Activated naive CD8-positive, alpha-beta T cell treated with anti-CD3 and anti-CD28 coated beads, Interleukin-2, amount 50 U/mL, for 24 hours (primary cell): ENCODE measurements around the gene GTF2A1.
A peak's percentile ranks its signal among the peaks of the same experiment; 100 is the strongest.

Experiments used
- ATAC-seq: fragments of 150-1000 bp; cut with Tn5 transposase; one replicate; pipeline ENCODE4 v1.10.0; 2021
- DNase-seq: peaks from one replicate; pipeline ENCODE4 v3.0.0; 2021
- H3K27ac Mint-ChIP-seq: one replicate; pipeline ENCODE4 v1.8.0; 2021; ENCODE audit warnings: mild to moderate bottlenecking, mixed read lengths
- H3K27me3 Mint-ChIP-seq: one replicate; pipeline ENCODE4 v1.8.0; 2021; ENCODE audit warnings: mixed read lengths
- H3K36me3 Mint-ChIP-seq: one replicate; pipeline ENCODE4 v1.8.0; 2021; ENCODE audit warnings: low read depth, mixed read lengths
- H3K4me1 Mint-ChIP-seq: one replicate; pipeline ENCODE4 v1.8.0; 2021; ENCODE audit warnings: mixed read lengths
- H3K4me3 Mint-ChIP-seq: one replicate; pipeline ENCODE4 v1.8.0; 2021; ENCODE audit warnings: mild to moderate bottlenecking, moderate library complexity, mixed read lengths
- H3K9me3 Mint-ChIP-seq: one replicate; pipeline ENCODE4 v1.8.0; 2021; ENCODE audit warnings: mixed read lengths

Gene GTF2A1

DNA sequence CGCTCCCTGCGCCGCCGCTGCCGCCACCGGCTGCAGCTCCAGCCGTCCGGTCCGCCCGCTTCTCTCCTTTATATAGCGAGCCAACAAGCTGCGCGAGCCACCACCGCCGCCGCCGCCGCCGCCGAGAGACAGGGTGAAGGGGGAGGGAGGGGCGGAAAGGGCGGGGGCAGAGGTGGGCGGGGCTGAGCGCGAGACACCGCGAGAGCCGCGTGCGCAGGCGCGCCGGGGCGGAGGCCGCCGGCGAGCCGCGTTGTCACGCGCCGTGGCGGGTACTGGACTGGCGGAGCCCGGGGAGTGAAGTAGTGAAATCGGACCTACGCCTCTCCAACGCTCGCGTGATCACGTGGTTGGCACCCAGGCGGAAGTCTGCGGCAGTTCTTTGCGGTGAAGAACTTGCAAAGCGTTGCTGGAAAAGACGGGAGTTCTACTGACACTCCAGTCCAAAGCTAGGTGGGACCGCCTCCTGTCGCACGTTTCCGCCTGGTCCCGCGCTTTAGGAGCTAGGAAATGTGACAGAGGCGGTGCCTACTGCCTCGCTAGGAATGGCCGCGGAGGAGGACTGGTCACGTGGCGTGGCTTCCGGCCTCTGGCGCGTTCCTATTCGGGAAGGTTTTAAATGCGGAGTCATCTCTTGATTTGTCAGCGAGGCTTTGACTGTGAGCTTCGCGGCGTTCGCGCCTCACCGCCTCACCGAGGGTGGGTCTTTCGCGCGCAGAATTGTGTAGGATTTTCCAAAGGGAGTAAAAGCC is at the start of gene GTF2A1:
Gene GTF2A1, minus strand, starts transcription at position 130 of the 749 bp plus-strand sequence. CDS start 441 bp downstream, outside the sequence.
- no peaks in the 10 kb centered on the region for H3K27me3 Mint-ChIP-seq
- H3K27ac Mint-ChIP-seq = peak within 1 kb of the TSS; percentile 99
- no peaks in the 10 kb centered on the region for H3K9me3 Mint-ChIP-seq
- H3K4me1 Mint-ChIP-seq = peaks cover 47% of the 10 kb centered on the region
- H3K4me3 Mint-ChIP-seq = peak within 1 kb of the TSS; percentile 99
- peak; percentile 93 for DNase-seq
- peaks cover 12% of the 10 kb centered on the region for H3K36me3 Mint-ChIP-seq
- peak; percentile 76 for ATAC-seq

GRCh38 chr14:81269979-81270375 is 49.2 kb upstream of the GTF2A1 start:
- H3K27me3 Mint-ChIP-seq = peaks cover 12% of the 10 kb centered on the region
- no peak for ATAC-seq
- peaks cover 2% of the 10 kb centered on the region for H3K4me1 Mint-ChIP-seq
- DNase-seq = no peak
- H3K27ac Mint-ChIP-seq = no peak overlapping the region
- no peaks in the 10 kb centered on the region for H3K9me3 Mint-ChIP-seq
- H3K36me3 Mint-ChIP-seq = no peaks in the 10 kb centered on the region
- H3K4me3 Mint-ChIP-seq = no peak overlapping the region

DNA sequence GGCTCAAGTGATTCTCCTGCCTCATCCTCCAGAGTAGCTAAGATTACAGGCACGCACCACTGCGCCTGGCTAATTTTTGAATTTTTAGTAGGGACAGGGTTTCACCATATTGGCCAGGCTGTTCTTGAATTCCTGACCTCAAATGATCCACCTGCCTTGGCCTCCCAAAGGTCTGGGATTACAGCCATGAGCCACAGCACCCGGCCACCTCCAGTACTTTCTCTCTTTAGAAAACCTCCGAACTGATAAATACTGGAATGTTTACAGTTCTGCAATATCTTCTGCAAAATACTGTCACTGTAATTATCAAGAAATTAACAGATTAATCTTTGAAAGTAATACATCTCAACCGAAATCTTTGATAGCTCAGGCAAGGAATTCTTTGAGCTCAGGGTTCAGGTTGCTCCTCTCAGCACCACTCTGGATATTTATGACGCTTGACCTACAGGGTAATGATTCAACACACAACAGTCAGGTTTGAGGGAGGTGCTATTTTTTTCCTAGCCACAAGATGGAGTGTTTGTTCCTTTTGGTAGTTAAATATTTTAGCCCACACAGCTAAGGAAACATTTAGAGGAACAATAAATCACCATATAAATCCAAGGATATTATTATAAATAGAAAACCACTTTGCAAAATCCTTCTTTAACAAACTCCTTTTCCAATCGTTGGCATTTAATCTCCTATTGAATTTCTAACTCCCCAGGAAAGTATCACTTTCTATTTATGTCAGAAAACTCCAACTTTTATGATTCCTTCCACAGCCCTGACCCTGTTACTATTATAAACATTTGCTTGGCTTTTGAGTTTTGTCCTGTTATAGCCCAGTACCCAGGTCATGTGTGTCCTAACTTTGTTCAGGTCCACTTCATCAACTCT is 48.6 kb upstream of the GTF2A1 start:
- H3K27me3 Mint-ChIP-seq = peaks cover 12% of the 10 kb centered on the region
- DNase-seq (no peak), ATAC-seq (peak; percentile 63)
- H3K36me3 Mint-ChIP-seq = no peaks in the 10 kb centered on the region
- H3K4me3 Mint-ChIP-seq = no peak overlapping the region
- H3K27ac Mint-ChIP-seq = no peak overlapping the region
- H3K4me1 Mint-ChIP-seq = peaks cover 2% of the 10 kb centered on the region
- H3K9me3 Mint-ChIP-seq = no peaks in the 10 kb centered on the region

- Mint-ChIP-seq H3K27ac (no peak overlapping the region), H3K4me1 (peaks cover 2% of the 10 kb centered on the region), H3K4me3 (no peak overlapping the region), H3K36me3 (no peaks in the 10 kb centered on the region), H3K9me3 (no peaks in the 10 kb centered on the region), H3K27me3 (peaks cover 12% of the 10 kb centered on the region)
- ATAC-seq (peak; percentile 28), DNase-seq (no peak)
These were observed 47.3 kb upstream of the GTF2A1 start for GRCh38 chr14:81268016-81268416.

DNA sequence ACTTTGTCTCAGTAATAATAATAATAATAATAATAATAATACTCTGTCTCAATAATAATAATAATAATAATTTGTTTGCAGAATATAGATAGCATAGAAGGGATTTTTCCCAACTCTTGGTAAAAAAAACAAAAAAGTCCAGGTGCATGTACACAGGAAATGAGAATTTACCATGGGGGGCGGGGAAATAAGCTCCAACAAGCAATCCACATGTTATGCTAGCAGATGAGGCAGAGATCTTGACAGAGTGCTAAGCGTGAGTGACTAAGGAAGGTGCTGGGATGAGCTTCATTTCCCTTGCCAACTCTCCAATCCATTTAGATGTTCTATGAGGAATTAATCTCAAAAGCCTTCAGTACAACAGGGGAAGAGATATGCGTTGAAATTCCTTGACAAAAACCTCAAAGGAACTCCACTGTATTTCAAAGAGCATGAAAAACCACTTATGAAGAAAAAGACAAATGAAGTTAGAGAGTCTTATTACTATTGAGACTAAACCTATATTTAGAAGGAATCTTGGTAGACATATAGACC is 44.9 kb upstream of the GTF2A1 start:
- Mint-ChIP-seq H3K36me3 (no peaks in the 10 kb centered on the region), H3K9me3 (no peaks in the 10 kb centered on the region), H3K4me3 (no peak overlapping the region), H3K4me1 (peaks cover 2% of the 10 kb centered on the region), H3K27me3 (peaks cover 20% of the 10 kb centered on the region), H3K27ac (no peak overlapping the region)
- DNase-seq (no peak), ATAC-seq (no peak)

DNA sequence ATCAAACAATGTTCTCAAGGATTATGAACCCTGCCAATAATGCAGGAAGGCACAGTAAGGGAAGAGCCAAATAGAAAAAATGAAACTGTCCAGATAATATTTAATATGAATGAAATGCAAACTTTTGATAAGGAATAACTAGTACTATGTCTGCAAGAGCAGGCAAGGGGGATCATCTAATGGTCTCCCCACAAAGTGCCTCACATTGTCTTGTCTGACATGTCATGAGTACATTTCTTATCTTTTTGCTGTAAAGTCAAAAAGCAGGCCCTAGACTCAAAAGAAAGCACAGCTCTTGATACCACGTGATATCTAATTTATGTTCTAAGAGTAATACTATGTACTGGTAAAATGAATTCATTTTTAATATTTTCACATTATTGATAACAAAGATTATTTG is 43.9 kb upstream of the GTF2A1 start:
- no peak overlapping the region for H3K4me3 Mint-ChIP-seq
- no peak for ATAC-seq
- H3K27me3 Mint-ChIP-seq = peaks cover 20% of the 10 kb centered on the region
- no peaks in the 10 kb centered on the region for H3K9me3 Mint-ChIP-seq
- H3K36me3 Mint-ChIP-seq = no peaks in the 10 kb centered on the region
- H3K27ac Mint-ChIP-seq = no peak overlapping the region
- no peak for DNase-seq
- H3K4me1 Mint-ChIP-seq = peaks cover 2% of the 10 kb centered on the region

- Mint-ChIP-seq H3K36me3 (no peaks in the 10 kb centered on the region), H3K9me3 (no peaks in the 10 kb centered on the region), H3K27ac (no peak overlapping the region), H3K4me3 (no peak overlapping the region), H3K27me3 (peaks cover 24% of the 10 kb centered on the region), H3K4me1 (peaks cover 2% of the 10 kb centered on the region)
- no peak for ATAC-seq
- no peak for DNase-seq
These were observed 43.1 kb upstream of the GTF2A1 start for GRCh38 chr14:81263777-81264410.

GRCh38 chr14:81261176-81261575 is 40.4 kb upstream of the GTF2A1 start:
- peaks cover 16% of the 10 kb centered on the region for H3K27me3 Mint-ChIP-seq
- ATAC-seq (no peak), DNase-seq (no peak)
- no peaks in the 10 kb centered on the region for H3K9me3 Mint-ChIP-seq
- peaks cover 7% of the 10 kb centered on the region for H3K4me1 Mint-ChIP-seq
- H3K4me3 Mint-ChIP-seq = no peak overlapping the region
- no peaks in the 10 kb centered on the region for H3K36me3 Mint-ChIP-seq
- no peak overlapping the region for H3K27ac Mint-ChIP-seq

DNA sequence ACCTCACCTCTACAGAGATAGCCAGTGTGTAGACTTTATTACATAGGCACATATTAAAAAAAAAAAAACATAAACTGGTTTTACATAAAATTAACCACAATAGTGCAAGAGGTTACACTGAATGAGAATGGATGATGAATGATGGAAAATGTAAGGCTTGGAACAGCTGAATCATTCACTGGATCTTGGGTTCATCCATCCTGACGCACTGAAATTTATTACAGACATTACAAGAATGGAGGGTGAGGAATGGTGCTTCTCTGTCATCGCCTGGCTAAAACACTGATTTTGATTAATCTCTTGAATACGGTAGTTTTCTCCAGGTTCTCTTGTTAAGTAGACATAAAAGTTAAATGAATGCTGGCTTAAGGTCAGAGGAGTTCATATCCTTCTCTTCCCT is 40.0 kb upstream of the GTF2A1 start:
- Mint-ChIP-seq H3K4me1 (peaks cover 7% of the 10 kb centered on the region), H3K9me3 (no peaks in the 10 kb centered on the region), H3K27me3 (peaks cover 16% of the 10 kb centered on the region), H3K36me3 (no peaks in the 10 kb centered on the region), H3K4me3 (no peak overlapping the region), H3K27ac (no peak overlapping the region)
- ATAC-seq (no peak), DNase-seq (no peak)

GRCh38 chr14:81256289-81256960 is 35.7 kb upstream of the GTF2A1 start:
- Mint-ChIP-seq H3K27ac (peak overlapping the region; percentile 41), H3K4me3 (no peak overlapping the region), H3K27me3 (peaks cover 7% of the 10 kb centered on the region), H3K9me3 (no peaks in the 10 kb centered on the region), H3K36me3 (no peaks in the 10 kb centered on the region), H3K4me1 (peaks cover 7% of the 10 kb centered on the region)
- DNase-seq = no peak
- ATAC-seq = peak; percentile 69

DNA sequence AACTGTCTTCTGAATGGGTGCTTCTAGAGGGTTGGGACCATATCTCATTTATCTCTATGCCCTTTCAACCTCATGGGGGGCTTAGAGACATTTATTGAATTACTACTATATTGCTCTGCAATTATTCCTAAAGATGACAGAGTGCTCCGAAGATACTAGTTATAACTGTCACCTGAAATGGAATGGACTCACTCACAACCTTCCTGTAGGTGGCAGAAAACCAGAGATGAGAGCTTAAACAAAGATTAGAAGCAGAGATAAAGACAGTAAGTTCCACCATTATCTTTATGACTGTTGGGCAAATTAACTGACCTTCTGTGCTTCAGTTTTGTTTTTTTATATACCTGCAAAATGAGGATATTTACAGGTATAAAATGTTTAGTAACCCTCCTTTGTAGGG is 31.5 kb upstream of the GTF2A1 start:
- no peak for ATAC-seq
- no peak overlapping the region for H3K4me3 Mint-ChIP-seq
- no peaks in the 10 kb centered on the region for H3K9me3 Mint-ChIP-seq
- H3K36me3 Mint-ChIP-seq = no peaks in the 10 kb centered on the region
- no peak for DNase-seq
- H3K4me1 Mint-ChIP-seq = peaks cover 7% of the 10 kb centered on the region
- no peaks in the 10 kb centered on the region for H3K27me3 Mint-ChIP-seq
- H3K27ac Mint-ChIP-seq = no peak overlapping the region

- Mint-ChIP-seq H3K36me3 (peaks cover 2% of the 10 kb centered on the region), H3K27ac (no peak overlapping the region), H3K9me3 (peaks cover 11% of the 10 kb centered on the region), H3K27me3 (peaks cover 5% of the 10 kb centered on the region), H3K4me3 (no peak overlapping the region), H3K4me1 (no peaks in the 10 kb centered on the region)
- ATAC-seq (no peak), DNase-seq (no peak)
These were observed 26.6 kb upstream of the GTF2A1 start for GRCh38 chr14:81247271-81247766.

GRCh38 chr14:81246461-81247270 is 25.9 kb upstream of the GTF2A1 start:
- no peak overlapping the region for H3K4me3 Mint-ChIP-seq
- DNase-seq (no peak), ATAC-seq (peak; percentile 28)
- H3K27me3 Mint-ChIP-seq = peaks cover 5% of the 10 kb centered on the region
- H3K27ac Mint-ChIP-seq = no peak overlapping the region
- H3K9me3 Mint-ChIP-seq = peaks cover 11% of the 10 kb centered on the region
- peaks cover 2% of the 10 kb centered on the region for H3K36me3 Mint-ChIP-seq
- no peaks in the 10 kb centered on the region for H3K4me1 Mint-ChIP-seq
